ENCODE data around the gene SLC25A17. TPM values are rescaled to one million over a fixed set of nuclear protein-coding genes. Genes with fewer than 3 reads are reported as not detected.

Gene SLC25A17
- total and polyA plus RNA-seq, 10 donors = 11.4 to 16.1 (median 13.8) TPM

GRCh38 chr22:40746428-40747220 is 72.5 kb downstream of the SLC25A17 start:
- 73 to 89% (median 80%) methylated on average over 3 to 9 of the region's 12 CpGs for WGBS, 5 donors
- Histone ChIP-seq H3K27ac (no peak overlapping the region), H3K27me3 (replicated peaks in 1 of 7) (no peaks in the 10 kb centered on the region), H3K36me3 (no peaks in the 10 kb centered on the region), H3K4me3 (no peak overlapping the region), H3K9me3 (peaks cover 0 to 16% (median 10%) of the 10 kb centered on the region in 8 donors), H3K4me1 (no peaks in the 10 kb centered on the region)
- intact Hi-C loops (cut with DNase I; ENCODE audit: low total_unique reads) = no loop called here
- DNase-seq = no peak
- TF ChIP-seq POLR2A (IDR thresholded peaks at IDR 0.05) (no peak), POLR2AphosphoS5 (IDR thresholded peaks at IDR 0.05) (no peak), CTCF (IDR thresholded peaks at IDR 0.05 in 8 of 11, conservative IDR thresholded peaks at IDR 0.05 in 3 of 11) (no peak)

GRCh38 chr22:40743768-40744167 is 75.4 kb downstream of the SLC25A17 start:
- H3K27ac ChIP-seq = no peak overlapping the region
- H3K4me3 ChIP-seq = no peak overlapping the region
- H3K4me1 ChIP-seq = no peaks in the 10 kb centered on the region
- DNase-seq = no peak
- no peak for TF ChIP-seq POLR2AphosphoS5 (IDR thresholded peaks at IDR 0.05)
- no peak for TF ChIP-seq POLR2A (IDR thresholded peaks at IDR 0.05)
- no peak for TF ChIP-seq CTCF (IDR thresholded peaks at IDR 0.05 in 8 of 11, conservative IDR thresholded peaks at IDR 0.05 in 3 of 11)
- 87 to 91% (median 91%) methylated on average over 9 of the region's 9 CpGs for WGBS, 5 donors
- intact Hi-C loops (cut with DNase I; ENCODE audit: low total_unique reads) = no loop called here
- H3K27me3 ChIP-seq (replicated peaks in 1 of 7) = no peaks in the 10 kb centered on the region
- H3K9me3 ChIP-seq = peaks cover 0 to 13% (median 9%) of the 10 kb centered on the region in 8 donors
- H3K36me3 ChIP-seq = no peaks in the 10 kb centered on the region

- Histone ChIP-seq H3K4me3 (no peak overlapping the region), H3K9me3 (no peaks in the 10 kb centered on the region), H3K27ac (no peak overlapping the region), H3K27me3 (replicated peaks in 1 of 7) (no peaks in the 10 kb centered on the region), H3K4me1 (no peaks in the 10 kb centered on the region), H3K36me3 (no peaks in the 10 kb centered on the region)
- TF ChIP-seq POLR2AphosphoS5 (IDR thresholded peaks at IDR 0.05) (no peak), POLR2A (IDR thresholded peaks at IDR 0.05) (no peak), CTCF (IDR thresholded peaks at IDR 0.05 in 8 of 11, conservative IDR thresholded peaks at IDR 0.05 in 3 of 11) (no peak)
- 82 to 94% (median 88%) methylated on average over 4 of the region's 4 CpGs for whole genome bisulfite sequencing, 5 donors
- DNase-seq = no peak
- intact Hi-C loops (cut with DNase I; ENCODE audit: low total_unique reads) = no loop called here
Measured at GRCh38 chr22:40741116-40741515, 78.0 kb downstream of the SLC25A17 start.

- Histone ChIP-seq H3K4me1 (no peaks in the 10 kb centered on the region), H3K27ac (no peak overlapping the region), H3K4me3 (no peak overlapping the region), H3K36me3 (no peaks in the 10 kb centered on the region), H3K27me3 (replicated peaks in 1 of 7) (no peaks in the 10 kb centered on the region), H3K9me3 (no peaks in the 10 kb centered on the region)
- DNase-seq = no peak
- TF ChIP-seq POLR2A (IDR thresholded peaks at IDR 0.05) (no peak), POLR2AphosphoS5 (IDR thresholded peaks at IDR 0.05) (no peak), CTCF (IDR thresholded peaks at IDR 0.05 in 8 of 11, conservative IDR thresholded peaks at IDR 0.05 in 3 of 11) (no peak)
- 48 to 77% (median 64%) methylated on average over 3 of the region's 3 CpGs for WGBS, 5 donors
- intact Hi-C loops (cut with DNase I; ENCODE audit: low total_unique reads) = no loop called here
Measured at GRCh38 chr22:40739721-40740120, 79.4 kb downstream of the SLC25A17 start.
